Hematopoietic multipotent progenitor cell (in vitro differentiated cells): ENCODE measurements around the gene COPG1. TPM values are rescaled to one million over a fixed set of nuclear protein-coding genes. Genes with fewer than 3 reads are reported as not detected.
A peak's percentile ranks its signal among the peaks of the same experiment; 100 is the strongest.

Experiments used
- DNase-seq, 3 donors: peaks; one replicate each; pipeline ENCODE4 v3.0.0-alpha.2; 2011 to 2015; ENCODE audit warnings: low read depth in 2 of 3, low spot score in 2 of 3
- total RNA-seq: library from RNA; depleted of rRNA; stranded (reverse); fragments of >200 nt; gene quantifications from one replicate; pipeline ENCODE4 v1.2.3, GENCODE V29; 2012

COPG1 gene, protein sequence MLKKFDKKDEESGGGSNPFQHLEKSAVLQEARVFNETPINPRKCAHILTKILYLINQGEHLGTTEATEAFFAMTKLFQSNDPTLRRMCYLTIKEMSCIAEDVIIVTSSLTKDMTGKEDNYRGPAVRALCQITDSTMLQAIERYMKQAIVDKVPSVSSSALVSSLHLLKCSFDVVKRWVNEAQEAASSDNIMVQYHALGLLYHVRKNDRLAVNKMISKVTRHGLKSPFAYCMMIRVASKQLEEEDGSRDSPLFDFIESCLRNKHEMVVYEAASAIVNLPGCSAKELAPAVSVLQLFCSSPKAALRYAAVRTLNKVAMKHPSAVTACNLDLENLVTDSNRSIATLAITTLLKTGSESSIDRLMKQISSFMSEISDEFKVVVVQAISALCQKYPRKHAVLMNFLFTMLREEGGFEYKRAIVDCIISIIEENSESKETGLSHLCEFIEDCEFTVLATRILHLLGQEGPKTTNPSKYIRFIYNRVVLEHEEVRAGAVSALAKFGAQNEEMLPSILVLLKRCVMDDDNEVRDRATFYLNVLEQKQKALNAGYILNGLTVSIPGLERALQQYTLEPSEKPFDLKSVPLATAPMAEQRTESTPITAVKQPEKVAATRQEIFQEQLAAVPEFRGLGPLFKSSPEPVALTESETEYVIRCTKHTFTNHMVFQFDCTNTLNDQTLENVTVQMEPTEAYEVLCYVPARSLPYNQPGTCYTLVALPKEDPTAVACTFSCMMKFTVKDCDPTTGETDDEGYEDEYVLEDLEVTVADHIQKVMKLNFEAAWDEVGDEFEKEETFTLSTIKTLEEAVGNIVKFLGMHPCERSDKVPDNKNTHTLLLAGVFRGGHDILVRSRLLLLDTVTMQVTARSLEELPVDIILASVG
- total RNA-seq = 135 TPM

DNA sequence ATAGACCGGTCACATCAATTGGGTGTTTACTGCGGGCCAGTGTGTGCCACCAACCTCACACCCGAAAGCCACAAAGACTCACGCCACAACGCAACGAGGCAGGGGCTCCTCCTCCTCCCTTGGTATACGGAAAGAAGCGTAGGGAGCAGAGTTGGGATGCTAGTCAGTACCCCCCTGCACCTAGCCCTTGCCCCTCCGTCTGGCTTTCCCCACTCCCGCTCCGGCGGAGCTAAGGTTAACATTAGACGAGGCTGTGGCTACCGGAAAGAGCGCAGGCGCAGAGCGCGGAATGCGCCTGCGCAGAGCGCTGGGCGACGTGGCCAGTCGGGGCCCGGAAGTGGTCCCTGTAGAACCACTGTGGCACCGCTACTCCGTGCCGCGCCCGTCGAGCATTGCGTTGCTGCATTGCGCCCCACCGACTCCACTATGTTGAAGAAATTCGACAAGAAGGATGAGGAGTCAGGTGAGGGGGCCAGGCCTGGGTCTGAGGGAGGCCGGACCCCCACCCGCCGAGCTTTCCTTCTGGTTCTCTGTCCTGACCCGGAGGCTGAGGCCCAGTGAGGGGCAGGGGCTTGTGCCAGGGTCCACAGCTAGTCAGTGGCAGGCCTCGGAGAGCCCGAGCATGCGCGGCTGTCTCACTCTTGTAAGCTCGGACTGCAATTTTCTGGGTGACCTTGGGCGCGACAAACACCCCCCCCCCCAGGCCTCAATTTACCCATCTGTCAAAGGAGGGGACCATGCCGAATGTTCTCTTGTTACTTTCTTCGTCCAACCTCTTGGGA is at the start of gene COPG1:
TSS of gene COPG1 (plus strand) at position 323 of the 782 bp plus-strand sequence. CDS start at position 427, 104 bp downstream.
- peak; percentile 87 to 91 (median 90) for DNase-seq

DNA sequence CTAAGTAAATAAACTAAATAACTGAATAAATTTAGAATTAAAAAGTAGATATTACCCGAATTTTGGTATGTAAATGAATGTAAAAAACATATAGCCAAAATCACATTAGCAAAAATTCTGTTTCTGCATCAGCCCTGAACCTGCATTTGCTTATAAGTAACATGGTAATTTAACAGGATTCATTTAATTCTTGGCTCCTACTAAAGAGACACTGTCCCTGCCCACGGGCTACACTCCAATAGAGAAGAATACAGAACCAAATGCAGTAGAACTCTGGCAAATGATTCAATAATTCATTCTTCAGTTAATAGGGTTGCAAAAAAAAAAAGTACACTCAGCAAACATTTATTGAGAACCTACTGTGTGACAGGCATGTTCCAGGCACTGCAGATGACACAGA is 44.9 kb upstream of the COPG1 start:
- DNase-seq = no peak

DNA sequence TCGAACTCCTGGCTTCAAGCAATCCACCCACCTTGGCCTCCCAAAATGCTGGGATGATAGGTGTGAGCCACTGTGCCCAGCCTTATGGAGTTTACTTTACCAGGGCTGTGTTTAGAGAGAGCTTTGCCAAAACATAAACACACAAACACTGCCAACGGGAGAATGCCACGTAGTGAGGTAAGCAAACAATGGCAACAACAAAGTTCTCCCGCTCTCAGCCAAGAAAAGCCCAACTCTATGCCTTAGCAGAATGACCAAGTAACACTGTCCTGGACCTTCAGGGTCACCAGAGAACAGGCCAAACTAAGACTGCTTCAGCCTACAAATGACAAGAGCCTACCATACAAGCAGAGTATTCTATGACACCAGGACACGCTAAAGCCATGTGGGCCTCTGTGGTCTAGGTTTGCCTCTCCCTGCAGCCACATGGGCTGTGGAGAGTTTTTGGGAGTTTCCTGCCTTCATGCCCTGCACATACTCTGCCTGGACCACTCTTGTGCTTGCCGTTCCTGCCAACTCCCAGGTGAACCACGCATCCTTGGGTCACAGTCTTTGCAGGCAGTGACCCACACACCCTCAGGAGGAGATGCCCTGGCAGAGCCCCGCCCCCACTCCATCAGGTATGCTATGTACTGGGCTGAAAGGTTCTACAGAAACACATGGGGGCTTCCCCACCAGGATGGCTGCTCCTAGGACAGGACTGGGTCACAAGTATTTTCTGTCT is 44.1 kb upstream of the COPG1 start:
- no peak for DNase-seq

DNA sequence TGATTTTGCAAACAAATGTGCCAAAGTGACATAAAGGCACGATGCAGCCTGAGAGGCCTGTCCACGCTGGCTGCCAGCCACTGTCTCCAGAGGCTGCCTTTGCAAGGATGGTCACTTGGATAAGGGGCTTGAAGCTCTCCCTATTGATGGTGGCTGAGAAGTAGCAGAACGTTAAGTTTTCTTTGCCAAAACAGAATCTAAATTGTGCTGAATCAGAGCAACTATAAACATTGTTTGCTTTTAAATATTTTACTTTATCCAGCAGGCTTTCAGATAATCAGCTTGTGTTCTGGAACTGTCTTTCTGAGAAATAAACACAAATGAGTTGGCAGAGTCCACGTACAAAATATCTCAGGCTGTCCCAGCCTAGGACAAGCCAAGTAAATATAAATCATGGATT is 41.9 kb upstream of the COPG1 start:
- DNase-seq = no peak

DNA sequence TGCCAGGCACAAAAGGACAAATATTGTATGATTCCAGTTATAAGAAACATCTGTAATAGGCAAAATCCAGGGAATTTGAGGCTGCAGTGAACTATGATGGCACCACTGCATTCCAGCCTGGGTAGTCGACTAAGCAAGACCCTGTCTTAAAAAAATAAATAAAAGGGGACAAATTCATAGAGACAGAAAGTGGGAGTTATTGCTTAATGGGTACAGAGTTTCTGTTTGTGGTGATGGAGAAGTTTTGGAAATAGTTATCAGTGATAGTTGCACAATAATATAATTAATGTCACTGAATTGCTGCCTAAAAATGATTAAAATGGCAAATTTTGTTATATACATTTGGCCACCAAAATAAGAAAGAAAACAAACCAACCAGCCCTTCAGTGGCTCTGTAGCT is 38.1 kb upstream of the COPG1 start:
- DNase-seq = no peak

DNA sequence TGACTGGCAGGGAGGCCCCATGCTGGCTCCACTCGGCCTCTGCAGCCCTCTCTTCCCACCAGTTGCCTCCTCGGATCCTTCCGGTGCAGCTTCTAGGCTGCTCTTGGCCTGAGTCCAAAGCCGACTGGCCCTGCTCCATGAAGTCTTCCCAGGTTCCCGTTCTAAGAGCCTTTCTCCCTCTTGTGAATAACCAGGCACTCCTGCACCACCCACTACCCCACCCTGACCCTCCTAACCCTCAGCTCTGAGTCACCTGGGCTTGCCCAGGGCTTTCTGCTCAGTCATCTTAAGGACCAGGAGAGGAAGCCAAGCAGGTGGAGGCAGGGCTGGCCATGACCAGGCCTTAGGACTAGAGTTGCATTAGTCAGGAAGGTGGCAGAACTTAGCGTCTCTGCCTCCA is 37.6 kb upstream of the COPG1 start:
- DNase-seq = no peak

DNA sequence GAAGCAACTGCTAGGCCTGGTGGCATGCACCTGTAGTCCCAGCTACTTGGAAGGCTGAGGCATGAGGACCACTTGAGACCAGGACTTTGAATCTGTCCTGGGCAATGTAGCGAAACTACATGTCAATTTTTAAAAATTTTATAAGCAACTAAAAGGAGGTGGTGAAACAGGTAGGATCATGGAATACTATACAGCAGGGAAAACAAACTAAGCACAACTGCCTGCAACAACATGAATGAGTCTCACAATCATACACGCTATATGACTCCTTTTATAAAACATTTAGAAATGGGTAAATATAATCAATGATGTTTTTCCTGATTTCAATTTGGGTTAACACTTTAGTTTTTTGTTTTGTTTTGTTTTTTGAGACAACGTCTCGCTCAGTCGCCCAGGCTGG is 36.2 kb upstream of the COPG1 start:
- DNase-seq = no peak

DNA sequence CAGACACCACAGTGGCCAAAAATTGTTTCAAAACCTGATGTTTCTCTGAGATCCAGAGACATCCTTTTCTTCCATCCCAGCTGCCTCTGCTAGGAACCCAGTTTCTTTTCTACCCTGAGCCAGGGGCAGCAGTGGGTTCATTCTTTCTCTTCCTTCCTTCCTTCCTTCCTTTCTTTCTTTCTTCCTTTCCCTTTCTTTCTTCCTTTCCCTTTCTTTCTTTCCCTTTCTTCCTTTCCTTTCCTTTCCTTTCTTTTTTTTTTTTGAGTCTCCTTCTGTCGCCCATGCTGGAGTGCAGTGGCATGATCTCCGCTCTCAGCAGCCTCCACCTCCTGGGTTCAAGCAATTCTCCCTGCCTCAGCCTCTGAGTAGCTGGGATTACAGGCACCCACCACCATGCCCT is 30.7 kb upstream of the COPG1 start:
- DNase-seq = no peak

DNA sequence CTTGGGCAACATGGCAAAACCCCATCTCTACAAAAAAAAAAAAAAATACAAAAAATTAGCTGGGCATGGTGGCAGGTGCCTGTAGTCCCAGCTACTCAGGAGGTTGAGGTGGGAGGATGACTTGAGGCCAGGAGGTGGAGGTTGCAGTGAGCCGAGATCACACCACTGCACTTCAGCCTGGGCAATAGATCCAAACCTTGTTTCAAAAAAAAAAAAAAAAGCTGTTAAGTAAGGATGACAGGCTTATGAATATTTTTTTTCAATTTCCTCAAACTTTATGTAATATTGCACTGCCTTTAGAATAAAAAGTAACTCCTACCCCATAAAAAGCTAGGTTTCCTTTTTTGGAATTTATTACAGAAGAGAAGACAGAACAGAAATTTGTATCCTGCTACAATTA is 25.0 kb upstream of the COPG1 start:
- DNase-seq = peak in 1 of 3 donors; percentile 26

DNA sequence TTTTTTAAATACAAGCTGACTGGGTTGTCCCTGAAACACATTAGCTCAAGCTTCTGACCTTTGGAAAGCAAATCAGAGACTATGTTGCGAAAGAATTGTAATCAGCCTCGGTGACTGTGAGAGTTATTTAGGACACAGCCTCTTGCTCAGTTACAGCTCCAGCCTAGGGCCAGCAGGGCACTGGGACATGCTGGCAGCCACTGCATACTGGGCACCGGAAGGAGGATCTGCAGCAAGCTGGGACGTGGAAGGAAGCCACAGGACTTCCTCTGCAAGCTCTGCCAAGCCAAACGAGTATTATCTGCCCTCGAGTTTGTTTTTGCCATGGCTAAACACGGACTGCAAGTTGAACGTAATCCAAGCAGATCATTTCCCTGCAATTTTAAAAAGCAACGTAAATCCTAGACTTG is 24.4 kb upstream of the COPG1 start:
- no peak for DNase-seq

DNA sequence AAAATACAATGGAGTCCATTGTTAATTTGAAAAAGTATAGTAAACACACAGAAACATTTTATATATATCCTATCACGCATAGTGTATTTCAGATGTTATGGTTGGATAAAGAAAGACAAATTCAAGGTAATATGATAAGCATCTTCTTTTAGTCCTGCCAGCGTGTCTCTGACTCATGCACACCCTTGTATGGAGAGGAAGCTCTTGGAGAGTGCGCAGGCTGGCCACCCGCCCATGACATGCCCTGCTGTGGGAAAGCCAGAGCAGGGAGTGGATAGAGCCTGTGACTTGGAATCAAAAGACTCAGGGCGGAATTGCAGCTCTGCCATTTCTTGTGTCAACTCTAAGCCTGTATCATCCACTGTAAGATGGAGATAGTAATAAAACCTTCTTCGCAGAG is 23.0 kb upstream of the COPG1 start:
- DNase-seq = no peak

DNA sequence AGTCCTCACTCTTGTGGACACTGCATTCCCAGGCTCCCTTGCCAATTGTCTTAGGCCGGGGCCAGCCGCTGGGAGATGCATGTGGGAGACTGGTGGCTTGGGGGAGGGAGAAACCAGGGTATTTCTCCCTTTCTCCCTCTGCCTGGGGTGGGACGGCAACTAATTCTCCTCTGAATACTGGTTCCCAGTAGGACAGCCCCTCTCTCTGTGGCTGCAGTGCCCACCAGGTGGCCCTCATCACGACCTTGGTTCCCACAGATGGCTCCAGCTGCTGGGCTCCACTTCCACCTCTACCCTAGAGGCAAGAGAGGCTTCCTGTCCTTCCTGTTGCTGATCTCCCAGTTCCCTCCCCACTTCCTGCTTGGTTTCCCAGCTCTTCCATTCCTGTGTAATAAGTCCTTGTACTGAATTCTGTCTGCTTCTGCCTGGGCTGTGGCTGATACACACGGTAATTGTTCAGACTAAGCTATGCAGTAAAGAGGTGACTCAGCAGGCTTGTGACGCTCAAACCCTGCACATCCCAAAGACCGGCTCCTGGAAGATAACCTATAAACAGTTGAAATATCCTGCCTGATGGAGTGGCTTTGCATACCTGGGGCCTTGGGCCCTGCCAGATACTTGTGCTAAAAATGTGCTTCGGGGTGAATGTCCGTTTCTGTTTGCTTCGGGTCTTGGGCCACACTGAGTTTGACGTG is 20.4 kb upstream of the COPG1 start:
- DNase-seq = peak in 1 of 3 donors; percentile 13

DNA sequence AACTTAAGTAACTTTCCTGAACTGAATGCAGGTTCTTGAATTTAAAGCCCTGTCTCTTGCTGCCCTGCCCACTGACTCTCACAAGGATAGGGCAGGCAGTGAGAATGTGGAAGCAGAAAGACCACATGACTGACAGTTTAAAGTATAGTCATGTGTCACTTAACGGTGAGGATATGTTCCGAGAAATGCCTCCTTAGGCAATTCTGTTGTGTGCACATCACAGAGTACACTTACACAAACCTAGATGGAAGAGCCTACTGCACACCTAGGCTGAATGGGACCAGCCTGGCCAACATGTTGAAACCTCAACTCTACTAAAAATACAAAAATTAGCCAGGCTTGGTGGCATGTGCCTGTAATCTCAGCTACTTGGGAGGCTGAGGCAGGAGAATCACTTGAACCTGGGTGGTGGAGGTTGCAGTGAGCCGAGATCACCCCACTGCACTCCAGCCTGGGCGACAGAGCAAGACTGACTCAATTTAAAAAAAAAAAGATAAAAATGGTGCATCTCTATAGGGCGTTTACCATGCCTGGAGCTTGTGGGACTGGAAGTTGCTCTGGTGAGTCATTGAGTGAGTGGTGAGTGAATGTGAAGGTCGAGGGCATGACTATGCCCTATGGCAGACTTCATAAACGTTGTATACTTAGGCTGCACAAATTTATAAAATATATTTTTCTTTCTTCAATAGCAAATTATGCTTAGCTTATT is 18.9 kb upstream of the COPG1 start:
- peak in 2 of 3 donors; percentile 69 for DNase-seq

DNA sequence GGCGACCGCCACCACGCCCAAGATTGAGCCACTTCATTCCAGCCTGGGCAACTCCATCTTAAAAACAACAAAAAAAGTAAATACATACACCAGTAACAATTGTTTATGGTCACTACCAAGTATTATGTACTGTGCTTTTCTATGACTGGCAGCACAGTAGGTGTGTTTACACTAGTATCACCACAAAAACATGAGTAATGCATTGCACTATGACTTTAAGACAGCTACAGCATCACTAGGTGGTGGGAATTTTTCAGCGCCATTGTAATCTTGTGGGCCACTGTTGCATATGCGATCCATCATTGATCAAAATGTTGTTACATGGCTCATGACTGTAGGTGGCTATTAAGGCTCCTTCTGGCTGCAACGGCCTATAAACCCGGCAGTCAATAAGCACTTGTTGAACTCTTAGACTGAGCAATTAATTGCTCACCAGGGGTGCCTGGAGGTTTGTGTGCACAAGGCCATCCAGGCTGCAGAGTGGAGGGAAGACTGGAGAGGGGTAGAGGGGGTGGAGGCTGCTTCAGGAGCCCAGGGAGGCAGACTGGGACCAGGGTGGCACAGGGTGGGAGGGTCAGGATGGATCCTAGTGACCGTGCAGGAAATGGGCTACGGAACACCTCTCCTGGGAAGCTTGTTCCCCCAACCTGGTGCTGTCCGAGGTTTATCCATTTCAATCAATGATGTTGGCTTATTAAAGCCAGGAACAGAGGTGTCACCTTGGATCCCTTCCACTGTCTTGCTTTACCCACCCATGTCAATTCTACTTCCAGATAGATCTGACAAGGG is 17.9 kb upstream of the COPG1 start:
- DNase-seq = no peak

DNA sequence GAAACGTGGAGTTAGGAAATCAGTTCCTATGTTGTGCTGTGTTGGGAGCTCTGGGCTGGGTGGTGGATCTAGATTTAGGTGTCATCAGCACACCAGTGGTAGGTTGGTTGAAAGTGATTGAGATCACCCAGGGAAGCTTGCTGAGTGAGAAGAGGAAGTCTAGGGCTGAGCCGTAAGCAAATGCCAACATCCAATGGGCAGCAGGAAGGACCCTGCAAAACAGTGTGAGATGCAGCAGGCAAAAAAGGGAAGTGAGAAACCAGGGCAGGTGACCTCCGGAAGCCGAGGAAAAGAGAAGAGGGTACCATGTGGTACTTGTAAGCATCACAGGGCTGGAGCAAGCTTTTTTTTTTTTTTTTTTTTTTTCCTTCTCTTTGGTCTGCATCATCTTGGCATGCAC is 15.9 kb upstream of the COPG1 start:
- DNase-seq = peak in 2 of 3 donors; percentile 90 to 94

DNA sequence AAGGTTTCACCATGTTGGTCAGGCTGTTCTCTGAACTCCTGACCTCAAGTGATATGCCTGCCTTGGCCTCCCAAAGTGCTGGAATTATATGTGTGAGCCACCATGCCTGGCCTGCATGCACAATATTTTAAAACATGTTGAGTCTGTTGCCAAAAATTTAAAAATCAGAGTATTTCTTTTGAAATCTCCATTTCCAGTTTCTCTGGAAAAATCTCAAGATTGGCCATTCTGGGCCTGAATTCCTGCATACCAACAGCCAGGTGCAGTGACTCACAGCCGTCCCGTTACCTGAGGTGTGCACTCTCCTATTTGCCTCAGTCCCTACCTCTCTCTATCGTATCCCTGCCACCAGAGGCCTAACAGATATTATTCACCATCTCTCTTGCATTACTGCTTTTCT is 15.0 kb upstream of the COPG1 start:
- no peak for DNase-seq

DNA sequence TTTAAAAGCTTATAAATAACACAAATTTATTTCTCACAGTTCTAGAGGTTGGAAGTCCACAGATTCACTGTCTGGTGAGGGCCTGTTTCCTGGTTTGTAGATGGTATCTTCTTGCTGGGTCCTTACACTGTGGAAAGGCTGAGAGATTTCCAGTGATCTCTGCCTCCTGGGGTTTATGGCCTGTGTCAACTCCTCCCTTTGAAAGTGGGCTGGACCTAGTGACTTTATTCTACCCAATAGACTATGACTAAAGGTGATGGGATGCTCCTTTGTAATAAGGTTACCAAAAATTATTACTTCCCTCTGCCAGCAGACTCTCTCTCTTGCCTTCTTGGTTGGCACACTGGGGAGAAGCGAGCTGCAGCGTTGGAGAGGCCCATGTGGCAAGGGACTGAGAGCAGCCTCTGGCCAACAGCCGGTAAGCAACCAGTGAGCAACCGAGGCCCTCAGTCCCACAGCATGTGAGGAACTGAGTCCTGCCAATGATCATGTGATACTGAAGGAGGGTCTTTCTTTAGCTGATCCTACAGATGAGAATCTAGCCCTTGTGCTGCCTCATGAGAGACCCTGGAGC is 14.0 kb upstream of the COPG1 start:
- no peak for DNase-seq
